ENCODE results near the gene RNF152. TPM values are rescaled to one million over a fixed set of nuclear protein-coding genes. Genes with fewer than 3 reads are reported as not detected.

Gene RNF152
- total RNA-seq, 4 donors from 2014 or later: 6.8 to 23.1 (median 15.9) TPM

DNA sequence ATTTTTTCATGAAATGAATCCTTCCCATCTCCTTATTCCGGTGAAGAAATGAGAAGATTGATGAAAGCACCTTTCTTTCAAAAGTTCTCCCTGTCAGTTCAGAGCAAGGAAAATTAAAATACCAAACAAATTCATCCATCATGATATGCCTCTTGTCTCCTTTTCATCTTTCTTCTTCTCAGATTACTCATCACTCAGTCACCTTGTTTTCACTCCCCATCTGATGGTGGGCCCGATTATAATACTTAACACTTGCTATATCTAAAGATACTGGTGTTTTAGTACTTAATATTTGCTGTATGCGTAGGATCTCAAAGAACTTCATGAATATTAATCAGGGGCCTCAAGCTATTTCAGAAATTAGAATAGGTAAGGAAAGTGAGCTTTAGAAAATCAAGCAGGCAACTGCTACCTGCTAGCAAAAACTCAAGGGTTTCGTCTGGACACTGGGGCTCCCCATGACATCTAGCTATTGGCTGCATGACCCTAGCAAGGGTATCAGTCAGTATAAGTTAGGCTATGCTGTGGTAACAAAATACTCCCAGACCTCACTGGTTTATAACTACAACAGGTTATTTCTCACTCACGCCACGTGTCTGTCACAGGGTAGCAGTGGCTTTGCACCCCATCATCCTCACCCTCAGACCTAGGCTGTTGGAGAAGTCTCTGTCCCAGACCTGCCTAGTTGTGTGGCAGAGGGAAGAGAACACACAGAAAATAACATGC is 39.0 kb upstream of the RNF152 start:
- Histone ChIP-seq H3K4me1 (peaks cover 0 to 14% (median 0%) of the 10 kb centered on the region in 3 donors), H3K27ac (no peak overlapping the region), H3K4me3 (no peak overlapping the region), H3K36me3 (no peaks in the 10 kb centered on the region), H3K9me3 (no peaks in the 10 kb centered on the region), H3K27me3 (no peaks in the 10 kb centered on the region)
- no peak for DNase-seq
- TF ChIP-seq, protein P1, sequence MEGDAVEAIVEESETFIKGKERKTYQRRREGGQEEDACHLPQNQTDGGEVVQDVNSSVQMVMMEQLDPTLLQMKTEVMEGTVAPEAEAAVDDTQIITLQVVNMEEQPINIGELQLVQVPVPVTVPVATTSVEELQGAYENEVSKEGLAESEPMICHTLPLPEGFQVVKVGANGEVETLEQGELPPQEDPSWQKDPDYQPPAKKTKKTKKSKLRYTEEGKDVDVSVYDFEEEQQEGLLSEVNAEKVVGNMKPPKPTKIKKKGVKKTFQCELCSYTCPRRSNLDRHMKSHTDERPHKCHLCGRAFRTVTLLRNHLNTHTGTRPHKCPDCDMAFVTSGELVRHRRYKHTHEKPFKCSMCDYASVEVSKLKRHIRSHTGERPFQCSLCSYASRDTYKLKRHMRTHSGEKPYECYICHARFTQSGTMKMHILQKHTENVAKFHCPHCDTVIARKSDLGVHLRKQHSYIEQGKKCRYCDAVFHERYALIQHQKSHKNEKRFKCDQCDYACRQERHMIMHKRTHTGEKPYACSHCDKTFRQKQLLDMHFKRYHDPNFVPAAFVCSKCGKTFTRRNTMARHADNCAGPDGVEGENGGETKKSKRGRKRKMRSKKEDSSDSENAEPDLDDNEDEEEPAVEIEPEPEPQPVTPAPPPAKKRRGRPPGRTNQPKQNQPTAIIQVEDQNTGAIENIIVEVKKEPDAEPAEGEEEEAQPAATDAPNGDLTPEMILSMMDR (IDR thresholded peaks at IDR 0.05): no peak
- TF ChIP-seq POLR2A (IDR thresholded peaks at IDR 0.05): no peak
- WGBS, 2 donors: 72 to 81% methylated on average over 6 of the region's 6 CpGs
- intact Hi-C loops (cut with DNase I): no loop called here

DNA sequence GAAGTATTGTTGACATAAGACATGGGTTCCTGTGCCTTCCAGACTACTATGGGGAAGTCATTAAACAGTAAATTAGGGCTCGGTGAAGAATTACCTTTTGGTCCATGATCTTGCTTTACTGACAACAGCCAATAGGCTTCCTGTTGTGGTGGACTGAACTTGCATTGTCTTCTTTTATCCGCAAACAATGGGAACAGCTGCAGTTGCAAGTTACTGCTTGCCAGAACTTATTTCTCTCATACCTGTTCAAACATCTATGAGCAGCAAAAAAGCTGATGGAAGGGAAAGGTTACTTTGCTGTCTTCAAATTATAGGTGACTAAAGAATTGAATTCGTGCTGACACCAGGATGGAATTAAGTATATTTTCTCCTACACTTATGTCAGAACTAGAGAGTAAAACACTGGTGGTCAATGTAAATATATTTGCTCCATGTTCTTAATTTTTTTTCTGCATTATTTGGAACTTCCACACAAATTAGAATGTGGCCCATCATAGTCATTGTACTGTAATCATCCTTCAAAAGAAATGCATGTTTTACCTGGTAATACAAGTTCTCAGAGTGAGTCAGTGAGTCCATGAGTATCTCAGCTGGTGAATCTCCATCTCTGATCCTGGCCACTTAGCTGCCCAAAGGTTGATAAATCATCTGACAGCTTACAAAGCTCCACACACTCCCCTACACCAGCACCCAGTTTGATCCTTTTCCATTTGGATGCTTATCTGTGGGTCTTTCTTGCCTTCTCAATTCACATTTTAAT is 37.3 kb upstream of the RNF152 start:
- Histone ChIP-seq H3K4me3 (no peak overlapping the region), H3K27me3 (no peaks in the 10 kb centered on the region), H3K27ac (no peak overlapping the region), H3K4me1 (peaks cover 0 to 14% (median 0%) of the 10 kb centered on the region in 3 donors), H3K36me3 (no peaks in the 10 kb centered on the region), H3K9me3 (no peaks in the 10 kb centered on the region)
- no peak for TF ChIP-seq POLR2A (IDR thresholded peaks at IDR 0.05)
- TF ChIP-seq, protein P1 (IDR thresholded peaks at IDR 0.05): no peak
- intact Hi-C loops (cut with DNase I): no loop called here
- whole genome bisulfite sequencing, 2 donors: 35 to 51% methylated on average over 3 of the region's 3 CpGs
- no peak for DNase-seq

DNA sequence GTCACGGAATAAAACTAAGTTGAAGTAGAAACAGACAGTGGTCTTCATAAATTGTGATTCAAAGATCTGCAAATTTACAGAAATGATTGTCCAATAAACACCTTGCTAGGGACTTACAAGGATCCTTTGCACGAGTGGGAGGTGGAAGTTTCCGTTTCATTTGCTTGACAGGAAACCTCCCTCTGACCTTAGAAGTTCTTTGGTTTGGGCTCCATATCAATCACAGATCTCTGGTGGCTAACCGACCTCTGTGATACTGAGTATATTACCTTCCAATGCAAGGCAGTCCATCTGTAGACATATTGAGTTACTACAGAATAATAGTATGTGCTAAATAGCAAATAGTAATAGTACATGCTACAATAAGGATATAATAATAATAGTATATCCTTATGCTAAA is 33.7 kb upstream of the RNF152 start:
- peaks cover 0 to 14% (median 0%) of the 10 kb centered on the region in 3 donors for H3K4me1 ChIP-seq
- H3K4me3 ChIP-seq: no peak overlapping the region
- DNase-seq: no peak
- no peaks in the 10 kb centered on the region for H3K36me3 ChIP-seq
- intact Hi-C loops (cut with DNase I): no loop called here
- H3K27me3 ChIP-seq: no peaks in the 10 kb centered on the region
- no peaks in the 10 kb centered on the region for H3K9me3 ChIP-seq
- 74 to 81% methylated on average over 4 of the region's 4 CpGs for WGBS, 2 donors
- no peak overlapping the region for H3K27ac ChIP-seq
- TF ChIP-seq, protein P1 (IDR thresholded peaks at IDR 0.05): no peak
- TF ChIP-seq POLR2A (IDR thresholded peaks at IDR 0.05): no peak

DNA sequence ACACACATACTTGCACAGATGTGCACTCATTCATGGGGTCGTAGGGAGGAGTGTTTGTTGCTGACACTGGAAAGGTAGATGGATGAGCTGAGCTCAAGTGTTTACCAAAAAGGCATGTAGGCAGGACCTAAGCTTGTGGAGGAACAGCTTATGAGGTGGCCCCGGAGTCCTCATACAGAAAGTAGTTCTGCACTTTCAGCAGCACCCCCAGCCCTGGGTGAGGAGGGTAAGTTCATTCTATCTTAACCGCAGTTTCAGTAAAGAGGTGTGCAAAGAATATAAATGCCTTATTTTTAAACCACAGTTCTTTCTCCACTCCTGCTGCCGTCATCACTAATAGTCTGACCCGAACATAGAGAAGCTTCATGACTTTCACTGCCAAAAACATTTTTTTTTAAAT is 31.7 kb upstream of the RNF152 start:
- intact Hi-C loops (cut with DNase I): no loop called here
- no peak overlapping the region for H3K4me3 ChIP-seq
- TF ChIP-seq POLR2A (IDR thresholded peaks at IDR 0.05): no peak
- TF ChIP-seq, protein P1 (IDR thresholded peaks at IDR 0.05): no peak
- 44 to 50% methylated on average over 5 of the region's 5 CpGs for WGBS, 2 donors
- peaks cover 0 to 2% (median 0%) of the 10 kb centered on the region in 3 donors for H3K4me1 ChIP-seq
- H3K27me3 ChIP-seq: no peaks in the 10 kb centered on the region
- H3K36me3 ChIP-seq: no peaks in the 10 kb centered on the region
- no peaks in the 10 kb centered on the region for H3K9me3 ChIP-seq
- H3K27ac ChIP-seq: no peak overlapping the region
- no peak for DNase-seq

DNA sequence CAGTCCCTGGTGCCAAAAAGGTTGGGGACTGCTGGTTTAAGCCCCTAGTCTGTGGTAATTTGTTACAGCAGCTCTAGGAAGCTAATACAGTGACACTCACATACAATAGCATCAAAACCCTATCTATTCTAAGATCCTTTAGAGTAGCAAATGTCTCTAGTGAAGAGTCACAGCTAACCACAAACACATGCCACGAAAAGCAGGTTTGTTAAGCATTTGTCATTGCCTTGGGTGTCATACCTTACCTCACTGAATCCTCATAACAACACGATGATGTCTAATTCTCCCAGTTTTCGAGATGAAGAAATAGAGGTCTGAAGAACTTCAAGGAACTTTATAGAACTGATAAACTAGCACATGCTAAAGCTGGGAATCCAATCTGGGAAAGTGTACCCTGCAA is 29.6 kb upstream of the RNF152 start:
- no peak overlapping the region for H3K4me3 ChIP-seq
- intact Hi-C loops (cut with DNase I): no loop called here
- H3K4me1 ChIP-seq: no peaks in the 10 kb centered on the region
- 80 to 89% methylated on average over 3 of the region's 3 CpGs for WGBS, 2 donors
- H3K9me3 ChIP-seq: no peaks in the 10 kb centered on the region
- no peak overlapping the region for H3K27ac ChIP-seq
- TF ChIP-seq POLR2A (IDR thresholded peaks at IDR 0.05): no peak
- TF ChIP-seq, protein P1 (IDR thresholded peaks at IDR 0.05): no peak
- no peaks in the 10 kb centered on the region for H3K36me3 ChIP-seq
- DNase-seq: no peak
- no peaks in the 10 kb centered on the region for H3K27me3 ChIP-seq

All from esophagus squamous epithelium (tissue), 5 donors.